ENCODE data around the gene CDK2.

DNA sequence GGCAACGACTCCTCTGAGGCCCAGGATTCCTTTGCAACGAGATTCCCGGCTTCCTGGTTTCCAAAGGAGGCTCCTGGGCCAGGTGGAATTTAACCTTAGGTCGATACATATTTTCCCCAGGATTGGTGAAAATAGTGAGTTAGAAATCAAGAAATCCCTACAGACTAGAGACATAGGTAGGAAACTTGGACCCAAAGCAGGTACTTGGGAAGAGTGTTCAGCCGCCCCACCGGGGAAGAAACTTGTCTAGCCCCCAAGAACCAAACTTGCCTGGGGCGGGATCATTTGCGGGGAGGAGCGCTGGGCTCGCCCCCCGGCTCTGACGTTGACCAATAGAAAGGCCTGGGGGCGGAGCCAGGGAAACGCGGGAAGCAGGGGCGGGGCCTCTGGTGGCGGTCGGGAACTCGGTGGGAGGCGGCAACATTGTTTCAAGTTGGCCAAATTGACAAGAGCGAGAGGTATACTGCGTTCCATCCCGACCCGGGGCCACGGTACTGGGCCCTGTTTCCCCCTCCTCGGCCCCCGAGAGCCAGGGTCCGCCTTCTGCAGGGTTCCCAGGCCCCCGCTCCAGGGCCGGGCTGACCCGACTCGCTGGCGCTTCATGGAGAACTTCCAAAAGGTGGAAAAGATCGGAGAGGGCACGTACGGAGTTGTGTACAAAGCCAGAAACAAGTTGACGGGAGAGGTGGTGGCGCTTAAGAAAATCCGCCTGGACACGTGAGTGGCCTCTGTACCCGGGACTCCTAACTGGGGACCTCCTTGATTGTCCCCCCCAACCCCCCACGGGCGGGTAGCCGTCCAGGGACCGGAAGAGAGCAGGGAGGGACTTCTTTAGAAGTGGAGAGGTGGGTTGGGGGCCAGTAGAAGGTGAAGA is at the start of gene CDK2:
- TF ChIP-seq, protein P1, sequence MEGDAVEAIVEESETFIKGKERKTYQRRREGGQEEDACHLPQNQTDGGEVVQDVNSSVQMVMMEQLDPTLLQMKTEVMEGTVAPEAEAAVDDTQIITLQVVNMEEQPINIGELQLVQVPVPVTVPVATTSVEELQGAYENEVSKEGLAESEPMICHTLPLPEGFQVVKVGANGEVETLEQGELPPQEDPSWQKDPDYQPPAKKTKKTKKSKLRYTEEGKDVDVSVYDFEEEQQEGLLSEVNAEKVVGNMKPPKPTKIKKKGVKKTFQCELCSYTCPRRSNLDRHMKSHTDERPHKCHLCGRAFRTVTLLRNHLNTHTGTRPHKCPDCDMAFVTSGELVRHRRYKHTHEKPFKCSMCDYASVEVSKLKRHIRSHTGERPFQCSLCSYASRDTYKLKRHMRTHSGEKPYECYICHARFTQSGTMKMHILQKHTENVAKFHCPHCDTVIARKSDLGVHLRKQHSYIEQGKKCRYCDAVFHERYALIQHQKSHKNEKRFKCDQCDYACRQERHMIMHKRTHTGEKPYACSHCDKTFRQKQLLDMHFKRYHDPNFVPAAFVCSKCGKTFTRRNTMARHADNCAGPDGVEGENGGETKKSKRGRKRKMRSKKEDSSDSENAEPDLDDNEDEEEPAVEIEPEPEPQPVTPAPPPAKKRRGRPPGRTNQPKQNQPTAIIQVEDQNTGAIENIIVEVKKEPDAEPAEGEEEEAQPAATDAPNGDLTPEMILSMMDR (conservative IDR thresholded peaks at IDR 0.05 in 1 of 2, IDR thresholded peaks at IDR 0.05 in 1 of 2; ENCODE audit: extremely low read depth in 1 of 2, insufficient read depth in 1 of 2, low read depth in 1 of 2, low read length in 2 of 2) = no peak
- TF ChIP-seq EZH2 (IDR thresholded peaks at IDR 0.05; ENCODE audit: borderline replicate concordance, low read length) = no peak
